GM12873 (cell line): ENCODE results near the gene CNTFR.

Experiments
- CTCF ChIP-seq: IDR thresholded peaks from 2 replicates; pipeline ENCODE4 v1.5.1; 2012; ENCODE audit warnings: low read depth, mild to moderate bottlenecking, moderate library complexity, low read length, control low read depth; ENCODE audit not compliant: insufficient read depth; ENCODE audit errors: missing control alignments

Gene CNTFR

GRCh38 chr9:34536685-34537084 is 52.8 kb downstream of the CNTFR start:
- no peak for TF ChIP-seq CTCF

GRCh38 chr9:34526026-34526425 is 63.5 kb downstream of the CNTFR start:
- TF ChIP-seq CTCF: no peak

- TF ChIP-seq CTCF: no peak
These were observed 65.2 kb downstream of the CNTFR start for GRCh38 chr9:34524349-34524748.

- no peak for TF ChIP-seq CTCF
These were observed 66.3 kb downstream of the CNTFR start, which contains the start of gene ENHO for GRCh38 chr9:34522971-34523797. TSS of gene ENHO (minus strand) at chr9:34522990. CDS start at chr9:34521695, 1,295 bp downstream.

- no peak for TF ChIP-seq CTCF
These were observed 67.2 kb downstream of the CNTFR start for GRCh38 chr9:34522091-34522887.

GRCh38 chr9:34521406-34522045 is 68.0 kb downstream of the CNTFR start:
- no peak for TF ChIP-seq CTCF

GRCh38 chr9:34520505-34521385 is 68.8 kb downstream of the CNTFR start:
- no peak for TF ChIP-seq CTCF
